Left renal cortex interstitium (tissue), 4 donors: ENCODE measurements around the gene MAG. TPM values are rescaled to one million over a fixed set of nuclear protein-coding genes. Genes with fewer than 3 reads are reported as not detected.

Experiments
- DNase-seq, 4 donors: peaks; one replicate each; pipeline ENCODE4 v3.0.0-alpha.2; 2013; ENCODE audit warnings: low read depth in 4 of 4, low spot score in 2 of 4, missing footprints in 1 of 4
- polyA plus RNA-seq, 4 donors: library from polyadenylated mRNA; unstranded; fragments of 120-200 nt; gene quantifications; one replicate each; pipeline ENCODE4 v1.2.1, GENCODE V29; 2013; ENCODE audit not compliant: insufficient read length in 4 of 4

The MAG gene
- polyA plus RNA-seq, 4 donors = 2.6 to 15.5 (median 5.6) TPM

- DNase-seq = no peak
Observed at GRCh38 chr19:35311901-35312665, 20.1 kb downstream of the MAG start.

GRCh38 chr19:35313587-35313986, 21.6 kb downstream of the MAG start:
- DNase-seq = no peak

GRCh38 chr19:35314031-35314430, 22.1 kb downstream of the MAG start:
- DNase-seq = no peak

GRCh38 chr19:35314858-35315470, 23.0 kb downstream of the MAG start:
- no peak for DNase-seq

- DNase-seq = no peak
Observed at GRCh38 chr19:35315883-35316282, 23.9 kb downstream of the MAG start.

- no peak for DNase-seq
Observed at GRCh38 chr19:35316560-35316959, 24.6 kb downstream of the MAG start.

GRCh38 chr19:35317464-35318043, 25.6 kb downstream of the MAG start:
- no peak for DNase-seq

- DNase-seq = no peak
Observed at GRCh38 chr19:35318679-35319448, 26.9 kb downstream of the MAG start.

GRCh38 chr19:35320065-35320713, 28.2 kb downstream of the MAG start:
- no peak for DNase-seq

- no peak for DNase-seq
Observed at GRCh38 chr19:35321291-35321690, 29.3 kb downstream of the MAG start.

- no peak for DNase-seq
Observed at GRCh38 chr19:35322014-35322413, 30.1 kb downstream of the MAG start.

- DNase-seq = no peak
Observed at GRCh38 chr19:35327642-35328041, 35.7 kb downstream of the MAG start.

GRCh38 chr19:35328851-35329285, 36.9 kb downstream of the MAG start, which contains the start of gene CD22:
CD22 (plus strand) TSS chr19:35329187; CDS start chr19:35332041, 2,854 bp downstream.
- DNase-seq = no peak

GRCh38 chr19:35329323-35329722, 37.4 kb downstream of the MAG start:
- no peak for DNase-seq

GRCh38 chr19:35330475-35330874, 38.5 kb downstream of the MAG start:
- DNase-seq = no peak

GRCh38 chr19:35331551-35332214, 39.7 kb downstream of the MAG start:
- DNase-seq = no peak

- no peak for DNase-seq
Observed at GRCh38 chr19:35332817-35333216, 40.9 kb downstream of the MAG start.

GRCh38 chr19:35334144-35334753, 42.3 kb downstream of the MAG start:
- DNase-seq = no peak

GRCh38 chr19:35336166-35336955, 44.4 kb downstream of the MAG start:
- DNase-seq = no peak
